Cardiac muscle cell (in vitro differentiated cells and primary cell): ENCODE data around the gene ABHD11. TPM values are rescaled to one million over a fixed set of nuclear protein-coding genes. Genes with fewer than 3 reads are reported as not detected.

ENCODE experiments used
- DNase-seq, 2 donors: peaks; one replicate each; pipeline versions ENCODE4 v3.0.0 to v3.0.0-alpha.2; 2010 to 2017; ENCODE audit warnings: low read depth in 1 of 2, low spot score in 1 of 2
- H3K27ac ChIP-seq: fragments of 200-600 bp; sonication (generic); 2 replicates; pipeline ENCODE4 v1.5.1; 2016
- H3K27me3 ChIP-seq: fragments of 200-600 bp; sonication (generic); 2 replicates; pipeline ENCODE4 v1.6.0; 2016; ENCODE audit warnings: control low read depth
- H3K36me3 ChIP-seq: fragments of 200-600 bp; sonication (generic); 2 replicates; pipeline ENCODE4 v1.5.1; 2016; ENCODE audit warnings: control low read depth
- H3K4me1 ChIP-seq: fragments of 200-600 bp; sonication (generic); 2 replicates; pipeline ENCODE4 v1.8.1; 2017; ENCODE audit warnings: low read depth, mild to moderate bottlenecking, mixed run types
- H3K4me3 ChIP-seq: fragments of 200-600 bp; sonication (generic); 2 replicates; pipeline ENCODE4 v1.5.1; 2016; ENCODE audit warnings: mild to moderate bottlenecking
- H3K9me3 ChIP-seq: fragments of 200-600 bp; sonication (generic); 2 replicates; pipeline ENCODE4 v1.5.1; 2017; ENCODE audit warnings: low read depth, mild to moderate bottlenecking, control low read depth
- polyA plus RNA-seq: library from polyadenylated mRNA; unstranded; fragments of >200 nt; fragmentation: Nextera tagmentation; extraction: Ambion mirVana; gene quantifications from 2 replicates; pipeline ENCODE4 v1.2.1, GENCODE V29; 2016
- total RNA-seq: library from RNA; depleted of rRNA; stranded (reverse); fragments of >200 nt; gene quantifications from 2 replicates; pipeline ENCODE4 v1.2.3, GENCODE V29; 2016
- TF ChIP-seq, protein P1 (sequence below): IDR thresholded peaks from 2 replicates; pipeline ENCODE4 v1.5.1; 2012; ENCODE audit warnings: low read depth, mild to moderate bottlenecking, low read length

Gene ABHD11
- total and polyA plus RNA-seq, 2 experiments from 2014 or later = 30.9 to 59.6 TPM

DNA sequence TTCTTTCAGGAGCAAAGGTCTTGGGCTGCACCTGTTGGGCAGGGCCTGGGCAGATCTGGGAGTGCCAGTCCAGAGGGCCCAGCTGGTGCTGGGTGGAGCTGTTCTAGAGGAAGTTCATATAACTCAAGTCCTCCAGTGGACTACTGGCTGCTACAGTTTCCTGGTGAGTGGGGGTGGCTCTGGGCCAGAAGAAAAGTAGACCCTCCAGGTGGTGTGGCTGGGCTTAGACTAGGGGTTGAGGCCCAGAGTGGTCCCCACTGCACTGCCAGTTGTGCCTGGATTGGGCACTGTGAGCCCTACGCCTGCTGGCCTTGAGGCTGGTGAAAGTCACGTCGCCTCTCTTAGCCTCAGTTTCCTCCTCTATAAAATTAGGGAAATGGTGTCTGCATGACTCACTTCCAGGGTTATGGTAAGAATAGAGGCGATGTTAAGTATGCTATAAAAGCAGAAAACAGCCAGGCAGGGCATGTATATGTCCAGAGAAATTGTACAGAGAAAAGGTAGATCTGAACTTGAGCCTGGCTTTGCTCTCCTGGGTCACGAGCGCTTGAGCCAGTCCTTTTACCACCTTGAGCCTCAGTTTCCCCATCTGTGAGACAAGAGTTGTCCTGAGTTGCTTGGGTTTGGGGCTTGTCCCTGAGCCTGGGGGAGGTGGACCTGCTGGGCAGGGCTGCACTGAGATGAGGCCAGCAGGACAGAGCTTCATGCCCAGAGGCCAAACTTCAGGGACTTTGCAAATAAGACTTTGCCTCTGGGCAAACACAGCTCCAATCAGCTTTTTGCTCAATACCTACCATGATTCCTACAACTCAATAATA is 35.3 kb upstream of the ABHD11 start:
- no peaks in the 10 kb centered on the region for H3K4me1 ChIP-seq
- no peak for DNase-seq
- no peaks in the 10 kb centered on the region for H3K36me3 ChIP-seq
- H3K27ac ChIP-seq = no peak overlapping the region
- TF ChIP-seq, protein P1, sequence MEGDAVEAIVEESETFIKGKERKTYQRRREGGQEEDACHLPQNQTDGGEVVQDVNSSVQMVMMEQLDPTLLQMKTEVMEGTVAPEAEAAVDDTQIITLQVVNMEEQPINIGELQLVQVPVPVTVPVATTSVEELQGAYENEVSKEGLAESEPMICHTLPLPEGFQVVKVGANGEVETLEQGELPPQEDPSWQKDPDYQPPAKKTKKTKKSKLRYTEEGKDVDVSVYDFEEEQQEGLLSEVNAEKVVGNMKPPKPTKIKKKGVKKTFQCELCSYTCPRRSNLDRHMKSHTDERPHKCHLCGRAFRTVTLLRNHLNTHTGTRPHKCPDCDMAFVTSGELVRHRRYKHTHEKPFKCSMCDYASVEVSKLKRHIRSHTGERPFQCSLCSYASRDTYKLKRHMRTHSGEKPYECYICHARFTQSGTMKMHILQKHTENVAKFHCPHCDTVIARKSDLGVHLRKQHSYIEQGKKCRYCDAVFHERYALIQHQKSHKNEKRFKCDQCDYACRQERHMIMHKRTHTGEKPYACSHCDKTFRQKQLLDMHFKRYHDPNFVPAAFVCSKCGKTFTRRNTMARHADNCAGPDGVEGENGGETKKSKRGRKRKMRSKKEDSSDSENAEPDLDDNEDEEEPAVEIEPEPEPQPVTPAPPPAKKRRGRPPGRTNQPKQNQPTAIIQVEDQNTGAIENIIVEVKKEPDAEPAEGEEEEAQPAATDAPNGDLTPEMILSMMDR = no peak
- peaks cover 39% of the 10 kb centered on the region for H3K27me3 ChIP-seq
- no peak overlapping the region for H3K4me3 ChIP-seq
- no peaks in the 10 kb centered on the region for H3K9me3 ChIP-seq

DNA sequence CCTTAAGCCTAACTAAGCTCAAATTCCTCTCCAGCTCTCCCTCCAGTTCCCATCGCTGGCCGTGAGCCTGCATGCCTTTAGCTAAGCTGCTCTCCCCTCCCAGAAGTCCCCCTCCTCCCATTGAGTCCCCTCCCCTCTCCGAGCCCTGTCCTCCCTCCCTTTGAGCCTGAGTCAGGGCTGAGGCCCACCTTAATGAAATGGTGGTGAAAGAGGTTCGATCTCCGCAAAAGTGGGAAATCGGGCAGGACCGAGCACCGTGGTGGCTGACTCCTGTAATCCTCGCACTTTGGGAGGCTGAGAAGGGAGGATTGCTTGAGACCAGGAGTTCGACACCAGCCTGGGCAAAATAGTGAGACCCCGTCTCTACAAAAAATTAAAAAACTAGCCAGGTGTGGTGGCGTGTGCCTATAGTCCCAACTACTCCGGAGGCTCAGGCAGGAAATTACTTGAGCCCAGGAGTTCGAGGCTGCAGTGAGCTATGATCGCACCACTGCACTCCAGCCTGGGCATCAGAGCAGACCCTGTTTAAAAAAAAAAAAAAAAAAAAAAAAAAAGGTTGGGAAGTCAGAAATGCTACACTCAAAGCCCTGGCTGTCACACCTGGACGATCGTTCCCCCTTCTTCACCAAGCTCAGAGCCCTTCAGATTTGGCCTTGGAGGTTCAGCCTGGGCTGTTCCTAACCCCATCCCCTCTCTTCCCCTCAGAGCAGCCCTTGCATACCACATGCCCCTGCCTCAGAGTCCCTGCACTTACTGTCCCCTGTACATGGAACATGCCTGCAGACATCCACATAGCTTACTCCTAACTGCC is 32.5 kb upstream of the ABHD11 start:
- peaks cover 42% of the 10 kb centered on the region for H3K27me3 ChIP-seq
- H3K27ac ChIP-seq = no peak overlapping the region
- no peak for DNase-seq

DNA sequence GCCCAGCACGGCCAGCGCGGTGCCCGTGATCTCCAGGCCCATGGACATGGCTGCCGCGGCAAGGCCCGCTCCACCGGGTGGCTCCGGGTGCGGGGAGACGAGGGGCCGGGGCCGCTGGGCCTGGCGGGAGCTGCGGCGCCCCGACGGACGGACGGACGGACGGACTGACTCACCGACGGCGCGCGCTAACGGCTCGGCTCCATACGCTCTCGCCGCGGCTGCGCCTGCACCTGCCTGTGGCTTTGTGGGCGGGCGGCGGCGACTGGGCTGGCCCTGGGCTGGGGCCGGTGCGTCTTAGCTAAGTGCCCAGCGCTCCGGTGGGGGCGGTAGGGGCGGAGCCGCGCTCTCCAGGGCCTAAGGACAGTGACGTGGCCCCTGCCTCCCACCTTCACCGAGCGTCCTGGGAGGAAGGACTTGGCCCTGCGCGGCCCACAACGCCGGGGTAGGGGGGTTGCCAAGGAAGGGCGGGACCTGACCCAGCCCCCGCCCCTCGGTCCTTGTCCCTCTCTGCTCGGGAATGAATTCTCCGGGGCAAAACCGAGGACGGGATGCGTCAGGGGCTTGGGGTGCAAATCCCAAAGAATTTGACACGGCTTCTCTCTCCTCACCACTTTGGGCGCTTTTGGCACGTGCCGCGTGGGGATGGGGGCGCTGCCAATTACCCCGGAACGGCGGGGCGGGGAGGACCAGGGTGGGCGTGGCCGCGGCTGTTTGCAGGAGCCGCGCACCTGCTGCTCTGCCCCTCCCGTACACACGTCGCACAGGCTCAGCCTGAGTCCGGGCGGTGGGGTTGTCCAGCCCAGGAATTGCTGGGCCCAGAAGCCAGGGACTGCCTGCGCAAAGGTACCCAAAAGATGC is 31.6 kb upstream of the ABHD11 start, which contains the start of gene CLDN3:
Gene CLDN3, minus strand, starts transcription at position 269 of the 858 bp plus-strand sequence. Its CDS starts 221 bp downstream, at position 48.
- H3K36me3 ChIP-seq = no peaks in the 10 kb centered on the region
- H3K4me1 ChIP-seq = no peaks in the 10 kb centered on the region
- H3K9me3 ChIP-seq = no peaks in the 10 kb centered on the region
- H3K4me3 ChIP-seq = peak within 1 kb of the TSS; percentile 39
- H3K27ac ChIP-seq = no peak within 1 kb of the TSS
- H3K27me3 ChIP-seq = peaks cover 42% of the 10 kb centered on the region
- TF ChIP-seq, protein P1 = no peak
- DNase-seq = peak in 1 of 2 donors; percentile 76

More for the DNA sequence above, 32.5 kb upstream of the ABHD11 start:
- H3K9me3 ChIP-seq = no peaks in the 10 kb centered on the region
- H3K4me1 ChIP-seq = no peaks in the 10 kb centered on the region
- H3K36me3 ChIP-seq = no peaks in the 10 kb centered on the region
- H3K4me3 ChIP-seq = peak overlapping the region; percentile 39
- TF ChIP-seq, protein P1 = no peak

DNA sequence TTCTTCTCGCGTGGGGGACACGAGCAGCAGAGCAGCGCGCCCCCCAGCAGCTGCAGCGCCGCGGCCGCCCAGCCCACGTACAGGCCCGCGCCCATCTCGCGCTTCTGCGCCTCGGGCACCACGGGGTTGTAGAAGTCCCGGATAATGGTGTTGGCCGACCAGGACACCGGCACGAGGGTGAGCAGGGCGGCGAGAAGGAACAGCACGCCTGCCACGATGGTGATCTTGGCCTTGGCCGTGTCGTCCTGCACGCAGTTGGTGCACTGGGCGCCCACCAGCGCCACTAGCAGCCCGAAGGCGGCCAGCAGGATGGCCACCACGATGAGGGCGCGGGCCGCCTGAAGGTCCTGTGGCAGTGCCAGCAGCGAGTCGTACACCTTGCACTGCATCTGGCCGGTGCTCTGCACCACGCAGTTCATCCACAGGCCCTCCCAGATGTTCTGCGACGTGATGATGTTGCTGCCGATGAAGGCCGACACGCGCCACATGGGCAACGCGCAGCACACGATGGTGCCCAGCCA is 30.9 kb upstream of the ABHD11 start:
- Histone ChIP-seq H3K27ac (no peak overlapping the region), H3K36me3 (no peaks in the 10 kb centered on the region), H3K9me3 (no peaks in the 10 kb centered on the region), H3K27me3 (peaks cover 42% of the 10 kb centered on the region), H3K4me3 (peak overlapping the region; percentile 39), H3K4me1 (no peaks in the 10 kb centered on the region)
- TF ChIP-seq, protein P1 = no peak
- no peak for DNase-seq
